ENCODE data around the gene MBTPS2.

MBTPS2 gene

GRCh38 chrX:21934414-21934813 lies 95.0 kb downstream of the MBTPS2 start:
- no peak for DNase-seq (ENCODE audit: low read depth in 2 of 2)
